GM13977 (cell line): Measurements from ENCODE around the gene RPRD1A.

ENCODE experiments used
- DNase-seq: peaks from one replicate; pipeline ENCODE4 v3.0.0; 2012; ENCODE audit warnings: low spot score
- CTCF ChIP-seq: IDR thresholded peaks from 2 replicates; pipeline ENCODE4 v1.5.1; 2012; ENCODE audit warnings: mild to moderate bottlenecking, control low read depth; ENCODE audit not compliant: insufficient read depth; ENCODE audit errors: extremely low read depth, missing control alignments
- in situ Hi-C: fragments of 300-500 bp; cut with MboI; formaldehyde crosslinking; loops from one replicate; pipeline ENCODE4 v1.12.0; 2022; ENCODE audit warnings: low sequenced_read_pairs, low pct_unique_long_range_greater_than_20kb, mixed read lengths, inconsistent platforms; ENCODE audit not compliant: unreplicated experiment

The RPRD1A gene

DNA sequence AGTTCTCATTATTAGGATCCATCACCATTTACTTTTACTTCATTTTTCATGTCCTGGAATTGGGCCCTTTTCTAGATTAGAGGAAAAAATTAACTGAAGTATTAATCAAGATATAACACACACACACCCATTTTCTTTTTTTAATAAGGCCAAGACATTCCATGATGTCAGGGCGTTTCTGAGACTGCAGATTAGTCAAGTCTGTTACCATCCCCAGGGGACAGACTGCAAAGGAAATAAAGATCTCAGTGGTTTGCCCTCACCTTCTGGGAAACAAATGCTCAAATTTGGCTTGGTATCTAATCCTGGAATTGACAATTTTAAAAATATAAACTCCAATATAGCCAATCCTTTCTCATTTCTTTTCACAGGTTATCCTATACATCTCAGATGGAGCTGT, 67.4 kb downstream of the RPRD1A start:
- in situ Hi-C loops: loop anchor here (25.0 kb wide), 1 partner anchor 287 kb away; the partner anchor contains the start of gene FHOD3
- TF ChIP-seq CTCF: no peak
- DNase-seq: no peak

DNA sequence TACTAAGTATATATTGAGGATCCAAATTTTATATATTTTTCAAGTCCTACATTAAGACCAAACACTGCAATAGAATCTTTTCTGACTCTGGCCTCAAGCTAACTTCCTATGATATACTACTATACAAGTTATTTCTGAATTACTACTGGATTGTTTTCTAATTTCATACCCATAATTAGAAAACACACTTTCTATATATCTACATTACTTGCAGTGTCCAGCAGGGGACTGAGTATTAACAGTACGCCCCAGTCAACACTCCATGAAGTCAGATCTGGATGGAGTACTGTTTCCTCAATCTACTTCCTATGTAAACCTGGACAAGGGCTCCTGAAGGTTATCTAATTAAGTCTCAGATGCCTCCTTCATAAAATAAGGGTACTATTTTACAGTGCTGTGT, 68.4 kb downstream of the RPRD1A start:
- no peak for TF ChIP-seq CTCF
- no peak for DNase-seq
- in situ Hi-C loops: no loop called here

DNA sequence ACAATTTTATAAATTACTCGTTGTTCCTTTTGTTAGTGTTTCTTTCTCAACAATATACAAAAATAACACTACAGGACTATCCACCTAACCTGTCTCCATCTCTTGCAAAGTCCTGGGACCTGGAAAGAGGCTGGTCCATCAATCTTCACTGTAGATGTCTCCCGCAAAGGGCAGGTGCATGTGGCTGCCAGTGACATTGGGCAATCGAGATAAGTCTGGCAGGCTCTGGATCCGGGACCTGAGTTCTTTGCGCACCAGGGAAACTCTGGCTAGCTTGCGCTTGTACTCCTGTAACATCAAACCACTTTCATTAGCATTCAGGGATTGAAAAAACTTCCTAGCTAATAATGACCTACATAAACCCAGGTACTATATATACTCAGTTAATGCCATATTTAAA, 74.3 kb downstream of the RPRD1A start:
- DNase-seq: no peak
- no peak for TF ChIP-seq CTCF
- in situ Hi-C loops: no loop called here

- no peak for TF ChIP-seq CTCF
- DNase-seq: no peak
- in situ Hi-C loops: no loop called here
Observed at GRCh38 chr18:35991696-35992095, 75.7 kb downstream of the RPRD1A start.

GRCh38 chr18:35983818-35984217, 83.5 kb downstream of the RPRD1A start:
- DNase-seq: no peak
- in situ Hi-C loops: no loop called here
- TF ChIP-seq CTCF: no peak

- no peak for DNase-seq
- in situ Hi-C loops: no loop called here
- no peak for TF ChIP-seq CTCF
Observed at GRCh38 chr18:35983147-35983546, 84.2 kb downstream of the RPRD1A start.
